ENCODE data around the gene SAMD4A. TPM values are rescaled to one million over a fixed set of nuclear protein-coding genes. Genes with fewer than 3 reads are reported as not detected.

Gene SAMD4A
- total RNA-seq, 2 donors from 2014 or later: 1.9 to 8.0 TPM

GRCh38 chr14:54674046-54674741 is 107.3 kb downstream of the SAMD4A start:
- H3K4me3 Mint-ChIP-seq: no peak overlapping the region
- H3K36me3 Mint-ChIP-seq (ENCODE audit: low read depth): no peaks in the 10 kb centered on the region
- DNase-seq: no peak
- Histone ChIP-seq H3K4me1 (ENCODE audit: control insufficient read depth, insufficient read depth, low read length) (no peaks in the 10 kb centered on the region), H3K27ac (ENCODE audit: low read depth, low read length) (no peak overlapping the region), H3K4me3 (ENCODE audit: low read length) (no peak overlapping the region), H3K9ac (ENCODE audit: extremely low read depth, low read length, poor library complexity, severe bottlenecking) (no peak overlapping the region), H3K9me3 (ENCODE audit: control insufficient read depth, low read length) (no peaks in the 10 kb centered on the region), H3K36me3 (ENCODE audit: control insufficient read depth, insufficient read depth, low read length) (no peaks in the 10 kb centered on the region), H3K27me3 (ENCODE audit: control insufficient read depth, insufficient read depth, low read length, poor library complexity, severe bottlenecking) (no peaks in the 10 kb centered on the region)
- no peaks in the 10 kb centered on the region for H3K9me3 Mint-ChIP-seq
- peaks cover 25% of the 10 kb centered on the region for H3K4me1 Mint-ChIP-seq
- WGBS, 2 experiments (ENCODE audit: insufficient coverage in 1 of 2, insufficient read length in 1 of 2): 80 to 83% methylated on average over 1 to 3 of the region's 3 CpGs
- TF ChIP-seq, protein P1, sequence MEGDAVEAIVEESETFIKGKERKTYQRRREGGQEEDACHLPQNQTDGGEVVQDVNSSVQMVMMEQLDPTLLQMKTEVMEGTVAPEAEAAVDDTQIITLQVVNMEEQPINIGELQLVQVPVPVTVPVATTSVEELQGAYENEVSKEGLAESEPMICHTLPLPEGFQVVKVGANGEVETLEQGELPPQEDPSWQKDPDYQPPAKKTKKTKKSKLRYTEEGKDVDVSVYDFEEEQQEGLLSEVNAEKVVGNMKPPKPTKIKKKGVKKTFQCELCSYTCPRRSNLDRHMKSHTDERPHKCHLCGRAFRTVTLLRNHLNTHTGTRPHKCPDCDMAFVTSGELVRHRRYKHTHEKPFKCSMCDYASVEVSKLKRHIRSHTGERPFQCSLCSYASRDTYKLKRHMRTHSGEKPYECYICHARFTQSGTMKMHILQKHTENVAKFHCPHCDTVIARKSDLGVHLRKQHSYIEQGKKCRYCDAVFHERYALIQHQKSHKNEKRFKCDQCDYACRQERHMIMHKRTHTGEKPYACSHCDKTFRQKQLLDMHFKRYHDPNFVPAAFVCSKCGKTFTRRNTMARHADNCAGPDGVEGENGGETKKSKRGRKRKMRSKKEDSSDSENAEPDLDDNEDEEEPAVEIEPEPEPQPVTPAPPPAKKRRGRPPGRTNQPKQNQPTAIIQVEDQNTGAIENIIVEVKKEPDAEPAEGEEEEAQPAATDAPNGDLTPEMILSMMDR (conservative IDR thresholded peaks at IDR 0.05): no peak
- H3K27ac Mint-ChIP-seq: peak overlapping the region; percentile 56
- H3K27me3 Mint-ChIP-seq (ENCODE audit: insufficient read depth): no peaks in the 10 kb centered on the region

DNA sequence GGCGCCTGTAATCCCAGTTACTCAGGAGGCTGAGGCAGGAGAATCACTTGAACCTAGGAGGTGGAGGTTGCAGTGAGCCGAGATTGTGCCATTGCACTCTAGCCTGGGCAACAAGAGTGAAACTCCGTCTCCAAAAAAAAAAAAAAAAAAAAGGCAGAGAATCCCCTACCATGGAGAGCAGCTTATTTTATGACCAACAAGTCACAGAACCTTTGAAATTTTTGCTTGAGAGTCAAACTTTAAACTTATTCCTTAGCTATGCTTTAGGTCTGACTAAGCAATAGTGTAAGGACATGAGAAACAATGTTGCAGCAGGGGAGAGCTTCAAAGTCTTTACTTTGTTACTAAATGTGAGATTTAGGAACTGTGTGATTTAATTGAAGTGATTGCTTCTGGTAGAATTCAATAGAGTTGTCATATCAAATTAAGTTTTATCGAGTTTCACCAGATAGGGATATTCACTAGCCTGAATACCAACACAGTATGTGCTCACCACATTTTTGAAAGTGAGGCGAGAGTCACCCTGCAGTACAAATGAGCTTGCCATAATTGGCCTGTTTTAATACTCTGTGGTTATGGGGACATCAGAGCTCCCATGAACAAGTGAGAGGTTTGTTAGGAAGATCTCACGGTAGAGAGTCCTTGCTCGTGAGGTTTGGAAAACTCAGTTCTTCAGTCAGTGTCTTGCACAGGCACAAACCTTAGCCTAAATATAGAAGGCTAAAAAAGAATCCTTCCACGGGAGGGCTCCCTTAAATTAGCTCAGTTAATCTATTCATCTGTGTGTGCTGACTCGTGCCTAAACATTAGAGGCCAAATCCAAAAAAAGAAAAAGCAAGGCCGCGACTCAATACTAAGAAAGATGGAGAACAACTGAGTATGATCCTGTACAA is 108.6 kb downstream of the SAMD4A start:
- H3K9me3 ChIP-seq (ENCODE audit: control insufficient read depth, low read length): no peaks in the 10 kb centered on the region
- Mint-ChIP-seq H3K27ac (no peak overlapping the region), H3K36me3 (ENCODE audit: low read depth) (no peaks in the 10 kb centered on the region), H3K27me3 (ENCODE audit: insufficient read depth) (no peaks in the 10 kb centered on the region), H3K4me1 (peaks cover 25% of the 10 kb centered on the region), H3K9me3 (no peaks in the 10 kb centered on the region), H3K4me3 (no peak overlapping the region)
- H3K36me3 ChIP-seq (ENCODE audit: control insufficient read depth, insufficient read depth, low read length): no peaks in the 10 kb centered on the region
- peak overlapping the region; percentile 46 for H3K27ac ChIP-seq (ENCODE audit: low read depth, low read length)
- H3K4me3 ChIP-seq (ENCODE audit: low read length): no peak overlapping the region
- no peaks in the 10 kb centered on the region for H3K27me3 ChIP-seq (ENCODE audit: control insufficient read depth, insufficient read depth, low read length, poor library complexity, severe bottlenecking)
- TF ChIP-seq, protein P1 (conservative IDR thresholded peaks at IDR 0.05): no peak
- no peaks in the 10 kb centered on the region for H3K4me1 ChIP-seq (ENCODE audit: control insufficient read depth, insufficient read depth, low read length)
- no peak overlapping the region for H3K9ac ChIP-seq (ENCODE audit: extremely low read depth, low read length, poor library complexity, severe bottlenecking)
- DNase-seq: no peak
- 92 to 98% methylated on average over 7 to 10 of the region's 11 CpGs for WGBS, 2 experiments (ENCODE audit: insufficient coverage in 1 of 2, insufficient read length in 1 of 2)

- peak overlapping the region; percentile 75 for H3K27ac Mint-ChIP-seq
- DNase-seq: peak; percentile 70
- no peaks in the 10 kb centered on the region for H3K36me3 ChIP-seq (ENCODE audit: control insufficient read depth, insufficient read depth, low read length)
- no peaks in the 10 kb centered on the region for H3K9me3 ChIP-seq (ENCODE audit: control insufficient read depth, low read length)
- H3K27me3 ChIP-seq (ENCODE audit: control insufficient read depth, insufficient read depth, low read length, poor library complexity, severe bottlenecking): no peaks in the 10 kb centered on the region
- H3K9me3 Mint-ChIP-seq: no peaks in the 10 kb centered on the region
- peaks cover 17% of the 10 kb centered on the region for H3K4me1 Mint-ChIP-seq
- TF ChIP-seq, protein P1 (conservative IDR thresholded peaks at IDR 0.05): no peak
- H3K4me1 ChIP-seq (ENCODE audit: control insufficient read depth, insufficient read depth, low read length): no peaks in the 10 kb centered on the region
- H3K4me3 Mint-ChIP-seq: no peak overlapping the region
- H3K9ac ChIP-seq (ENCODE audit: extremely low read depth, low read length, poor library complexity, severe bottlenecking): no peak overlapping the region
- no peaks in the 10 kb centered on the region for H3K36me3 Mint-ChIP-seq (ENCODE audit: low read depth)
- no peaks in the 10 kb centered on the region for H3K27me3 Mint-ChIP-seq (ENCODE audit: insufficient read depth)
- WGBS, 2 experiments (ENCODE audit: insufficient coverage in 1 of 2, insufficient read length in 1 of 2): 62 to 73% methylated on average over 9 to 11 of the region's 11 CpGs
- H3K4me3 ChIP-seq (ENCODE audit: low read length): no peak overlapping the region
- H3K27ac ChIP-seq (ENCODE audit: low read depth, low read length): peak overlapping the region; percentile 91
Observed at GRCh38 chr14:54676812-54677708, 110.1 kb downstream of the SAMD4A start.
